Fibroblast of mammary gland (primary cell): Measurements from ENCODE around the gene FBXL14.

Source experiments
- DNase-seq: peaks from one replicate; pipeline ENCODE4 v3.0.0-alpha.2; 2010; ENCODE audit warnings: low read depth
- H3K4me3 ChIP-seq: 2 replicates; pipeline ENCODE4 v1.5.1; 2011; ENCODE audit warnings: low read depth, mild to moderate bottlenecking, low read length, moderate library complexity; ENCODE audit not compliant: control insufficient read depth
- TF ChIP-seq, protein P1 (sequence below): conservative IDR thresholded peaks from 2 replicates; pipeline ENCODE4 v1.5.1; 2011; ENCODE audit warnings: low read depth, low read length, inconsistent platforms; ENCODE audit not compliant: control insufficient read depth, insufficient read depth

FBXL14 gene

GRCh38 chr12:1619587-1619986, 25.2 kb upstream of the FBXL14 start:
- TF ChIP-seq, protein P1, sequence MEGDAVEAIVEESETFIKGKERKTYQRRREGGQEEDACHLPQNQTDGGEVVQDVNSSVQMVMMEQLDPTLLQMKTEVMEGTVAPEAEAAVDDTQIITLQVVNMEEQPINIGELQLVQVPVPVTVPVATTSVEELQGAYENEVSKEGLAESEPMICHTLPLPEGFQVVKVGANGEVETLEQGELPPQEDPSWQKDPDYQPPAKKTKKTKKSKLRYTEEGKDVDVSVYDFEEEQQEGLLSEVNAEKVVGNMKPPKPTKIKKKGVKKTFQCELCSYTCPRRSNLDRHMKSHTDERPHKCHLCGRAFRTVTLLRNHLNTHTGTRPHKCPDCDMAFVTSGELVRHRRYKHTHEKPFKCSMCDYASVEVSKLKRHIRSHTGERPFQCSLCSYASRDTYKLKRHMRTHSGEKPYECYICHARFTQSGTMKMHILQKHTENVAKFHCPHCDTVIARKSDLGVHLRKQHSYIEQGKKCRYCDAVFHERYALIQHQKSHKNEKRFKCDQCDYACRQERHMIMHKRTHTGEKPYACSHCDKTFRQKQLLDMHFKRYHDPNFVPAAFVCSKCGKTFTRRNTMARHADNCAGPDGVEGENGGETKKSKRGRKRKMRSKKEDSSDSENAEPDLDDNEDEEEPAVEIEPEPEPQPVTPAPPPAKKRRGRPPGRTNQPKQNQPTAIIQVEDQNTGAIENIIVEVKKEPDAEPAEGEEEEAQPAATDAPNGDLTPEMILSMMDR, result no peak
- no peak overlapping the region for H3K4me3 ChIP-seq
- DNase-seq, result peak; percentile 21

DNA sequence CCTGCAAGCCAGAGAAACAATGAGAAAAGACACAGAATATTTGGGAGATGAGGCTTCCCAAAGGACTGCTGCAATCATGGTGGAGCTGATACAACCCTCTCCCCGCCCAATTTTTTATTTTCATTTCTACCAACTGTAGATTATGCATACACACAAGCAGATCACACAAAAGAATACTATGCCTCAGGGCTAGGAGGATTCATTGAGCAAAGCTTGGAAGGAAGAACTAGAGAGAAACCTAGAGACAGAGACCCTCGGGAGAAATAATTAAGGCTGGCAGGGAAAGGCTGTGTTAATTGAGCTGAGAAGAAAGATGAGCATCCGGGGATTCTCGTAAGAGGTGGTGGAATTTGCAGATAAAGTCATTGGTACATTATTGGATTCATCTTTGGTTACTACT, 24.8 kb upstream of the FBXL14 start:
- DNase-seq, result no peak
- TF ChIP-seq, protein P1, result no peak
- H3K4me3 ChIP-seq, result no peak overlapping the region

- no peak for DNase-seq
- TF ChIP-seq, protein P1, result no peak
- H3K4me3 ChIP-seq, result no peak overlapping the region
These were observed 24.1 kb upstream of the FBXL14 start for GRCh38 chr12:1618489-1618888.

- DNase-seq, result no peak
These were observed 22.1 kb upstream of the FBXL14 start for GRCh38 chr12:1616233-1617066.

GRCh38 chr12:1614360-1614759, 20.0 kb upstream of the FBXL14 start:
- no peak for DNase-seq
- TF ChIP-seq, protein P1, result no peak
- no peak overlapping the region for H3K4me3 ChIP-seq

More at GRCh38 chr12:1616233-1617066, 22.1 kb upstream of the FBXL14 start:
- TF ChIP-seq, protein P1, result no peak
- H3K4me3 ChIP-seq, result no peak overlapping the region

DNA sequence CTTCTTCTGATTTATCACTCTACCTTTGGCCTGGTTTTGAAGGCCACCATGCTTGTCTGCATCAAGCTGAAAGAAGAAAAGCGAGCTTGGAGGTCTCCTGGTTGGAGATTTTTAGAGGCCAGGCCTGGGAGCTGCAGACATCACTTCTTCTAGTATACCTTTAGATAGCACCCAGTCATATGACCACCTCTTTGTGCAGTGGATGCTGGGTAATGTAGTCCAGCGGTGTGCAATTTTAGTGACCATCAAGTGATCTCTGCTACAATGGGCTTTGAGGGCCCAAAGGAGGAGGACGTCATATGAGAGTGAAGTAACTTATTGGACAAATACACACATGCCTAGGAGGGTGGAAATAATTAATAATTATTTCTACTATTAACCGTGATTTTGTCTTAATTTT, 19.5 kb upstream of the FBXL14 start:
- no peak for DNase-seq
- TF ChIP-seq, protein P1, result no peak
- H3K4me3 ChIP-seq, result no peak overlapping the region
